ENCODE results near the gene PTPN14.

DNA sequence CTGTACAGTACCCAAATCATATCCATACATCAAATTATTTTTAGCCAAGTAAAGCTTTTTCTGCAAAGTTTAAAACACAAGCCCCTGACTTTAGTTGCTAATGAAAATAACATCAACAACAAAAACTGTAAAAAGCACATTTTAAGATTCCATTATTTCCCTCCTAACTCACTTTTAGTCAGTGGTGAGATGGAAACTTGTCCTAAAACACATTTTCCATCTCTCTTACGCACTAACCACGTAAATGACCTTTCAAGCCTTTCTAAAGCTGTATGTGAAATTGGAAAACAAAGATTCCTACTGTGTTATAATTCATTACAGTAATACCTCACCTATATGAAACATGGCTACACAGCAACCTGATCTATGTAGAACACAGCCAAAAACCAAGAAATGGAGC is 77.5 kb downstream of the PTPN14 start:
- TF ChIP-seq, protein P1, sequence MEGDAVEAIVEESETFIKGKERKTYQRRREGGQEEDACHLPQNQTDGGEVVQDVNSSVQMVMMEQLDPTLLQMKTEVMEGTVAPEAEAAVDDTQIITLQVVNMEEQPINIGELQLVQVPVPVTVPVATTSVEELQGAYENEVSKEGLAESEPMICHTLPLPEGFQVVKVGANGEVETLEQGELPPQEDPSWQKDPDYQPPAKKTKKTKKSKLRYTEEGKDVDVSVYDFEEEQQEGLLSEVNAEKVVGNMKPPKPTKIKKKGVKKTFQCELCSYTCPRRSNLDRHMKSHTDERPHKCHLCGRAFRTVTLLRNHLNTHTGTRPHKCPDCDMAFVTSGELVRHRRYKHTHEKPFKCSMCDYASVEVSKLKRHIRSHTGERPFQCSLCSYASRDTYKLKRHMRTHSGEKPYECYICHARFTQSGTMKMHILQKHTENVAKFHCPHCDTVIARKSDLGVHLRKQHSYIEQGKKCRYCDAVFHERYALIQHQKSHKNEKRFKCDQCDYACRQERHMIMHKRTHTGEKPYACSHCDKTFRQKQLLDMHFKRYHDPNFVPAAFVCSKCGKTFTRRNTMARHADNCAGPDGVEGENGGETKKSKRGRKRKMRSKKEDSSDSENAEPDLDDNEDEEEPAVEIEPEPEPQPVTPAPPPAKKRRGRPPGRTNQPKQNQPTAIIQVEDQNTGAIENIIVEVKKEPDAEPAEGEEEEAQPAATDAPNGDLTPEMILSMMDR (IDR thresholded peaks at IDR 0.05 in 4 of 5, conservative IDR thresholded peaks at IDR 0.05 in 1 of 5): no peak
- no peak for TF ChIP-seq POLR2A (IDR thresholded peaks at IDR 0.05)
